Ascending aorta (tissue), 2 donors: ENCODE data around the gene ADGRB3. TPM values are rescaled to one million over a fixed set of nuclear protein-coding genes. Genes with fewer than 3 reads are reported as not detected.

ENCODE experiments used
- DNase-seq, 2 donors: peaks; one replicate each; pipeline ENCODE4 v3.0.0-alpha.2; 2019; ENCODE audit warnings: low spot score in 2 of 2
- H3K27ac ChIP-seq, 2 donors: fragments of 200-600 bp; sonication (generic); one replicate each; pipeline ENCODE4 v1.5.1; 2016 to 2017; ENCODE audit warnings: mild to moderate bottlenecking in 1 of 2
- H3K27me3 ChIP-seq: fragments of 200-600 bp; sonication (generic); one replicate; pipeline ENCODE4 v1.5.1; 2017
- H3K36me3 ChIP-seq, 2 donors: fragments of 200-600 bp; sonication (generic); one replicate each; pipeline ENCODE4 v1.5.1; 2016
- H3K4me1 ChIP-seq, 2 donors: fragments of 200-600 bp; sonication (generic); one replicate each; pipeline ENCODE4 v1.5.1; 2016 to 2017; ENCODE audit warnings: mild to moderate bottlenecking in 1 of 2
- H3K4me3 ChIP-seq, 2 donors: fragments of 200-600 bp; sonication (generic); one replicate each; pipeline ENCODE4 v1.5.1; 2016 to 2017; ENCODE audit warnings: mild to moderate bottlenecking in 1 of 2
- H3K9me3 ChIP-seq, 2 donors: fragments of 200-600 bp; sonication (generic); one replicate each; pipeline ENCODE4 v1.5.1; 2016
- intact Hi-C: fragments of 100-400 bp; cut with DNase I; formaldehyde crosslinking; loops from one replicate; pipeline ENCODE4 v1.15.1; 2023
- total RNA-seq: library from RNA; depleted of rRNA; stranded (reverse); fragments of >200 nt; gene quantifications from one replicate; pipeline ENCODE4 v1.1.0, GENCODE V29; 2016
- TF ChIP-seq, protein P1 (sequence below), 3 experiments: fragments of 200-600 bp in 2 of 3; fragments of 450-650 bp in 1 of 3; sonication (generic) in 2 of 3; IDR thresholded peaks; one replicate each; pipeline ENCODE4 v1.5.1; 2016 to 2019; ENCODE audit warnings: antibody characterized with exemption in 3 of 3, mild to moderate bottlenecking in 1 of 3, moderate library complexity in 1 of 3

Gene ADGRB3
- total RNA-seq, 1 donor from 2014 or later = 4.4 TPM

- Histone ChIP-seq H3K9me3 (no peaks in the 10 kb centered on the region), H3K27ac (no peak overlapping the region), H3K36me3 (no peaks in the 10 kb centered on the region), H3K27me3 (no peaks in the 10 kb centered on the region), H3K4me3 (no peak overlapping the region), H3K4me1 (no peaks in the 10 kb centered on the region)
- no peak for DNase-seq
- TF ChIP-seq, protein P1, sequence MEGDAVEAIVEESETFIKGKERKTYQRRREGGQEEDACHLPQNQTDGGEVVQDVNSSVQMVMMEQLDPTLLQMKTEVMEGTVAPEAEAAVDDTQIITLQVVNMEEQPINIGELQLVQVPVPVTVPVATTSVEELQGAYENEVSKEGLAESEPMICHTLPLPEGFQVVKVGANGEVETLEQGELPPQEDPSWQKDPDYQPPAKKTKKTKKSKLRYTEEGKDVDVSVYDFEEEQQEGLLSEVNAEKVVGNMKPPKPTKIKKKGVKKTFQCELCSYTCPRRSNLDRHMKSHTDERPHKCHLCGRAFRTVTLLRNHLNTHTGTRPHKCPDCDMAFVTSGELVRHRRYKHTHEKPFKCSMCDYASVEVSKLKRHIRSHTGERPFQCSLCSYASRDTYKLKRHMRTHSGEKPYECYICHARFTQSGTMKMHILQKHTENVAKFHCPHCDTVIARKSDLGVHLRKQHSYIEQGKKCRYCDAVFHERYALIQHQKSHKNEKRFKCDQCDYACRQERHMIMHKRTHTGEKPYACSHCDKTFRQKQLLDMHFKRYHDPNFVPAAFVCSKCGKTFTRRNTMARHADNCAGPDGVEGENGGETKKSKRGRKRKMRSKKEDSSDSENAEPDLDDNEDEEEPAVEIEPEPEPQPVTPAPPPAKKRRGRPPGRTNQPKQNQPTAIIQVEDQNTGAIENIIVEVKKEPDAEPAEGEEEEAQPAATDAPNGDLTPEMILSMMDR (IDR thresholded peaks at IDR 0.05) = no peak
- intact Hi-C loops = no loop called here
Measured at GRCh38 chr6:68722891-68723527, 87.9 kb downstream of the ADGRB3 start.

- no peak for DNase-seq
- H3K9me3 ChIP-seq = no peaks in the 10 kb centered on the region
- intact Hi-C loops = no loop called here
- no peak overlapping the region for H3K27ac ChIP-seq
- no peaks in the 10 kb centered on the region for H3K36me3 ChIP-seq
- TF ChIP-seq, protein P1 (IDR thresholded peaks at IDR 0.05) = no peak
- no peaks in the 10 kb centered on the region for H3K4me1 ChIP-seq
- no peaks in the 10 kb centered on the region for H3K27me3 ChIP-seq
- no peak overlapping the region for H3K4me3 ChIP-seq
Measured at GRCh38 chr6:68724060-68724459, 89.0 kb downstream of the ADGRB3 start.

GRCh38 chr6:68726337-68726736, 91.3 kb downstream of the ADGRB3 start:
- Histone ChIP-seq H3K4me3 (no peak overlapping the region), H3K27me3 (no peaks in the 10 kb centered on the region), H3K36me3 (no peaks in the 10 kb centered on the region), H3K9me3 (no peaks in the 10 kb centered on the region), H3K4me1 (no peaks in the 10 kb centered on the region), H3K27ac (no peak overlapping the region)
- intact Hi-C loops = no loop called here
- DNase-seq = no peak
- TF ChIP-seq, protein P1 (IDR thresholded peaks at IDR 0.05) = no peak

DNA sequence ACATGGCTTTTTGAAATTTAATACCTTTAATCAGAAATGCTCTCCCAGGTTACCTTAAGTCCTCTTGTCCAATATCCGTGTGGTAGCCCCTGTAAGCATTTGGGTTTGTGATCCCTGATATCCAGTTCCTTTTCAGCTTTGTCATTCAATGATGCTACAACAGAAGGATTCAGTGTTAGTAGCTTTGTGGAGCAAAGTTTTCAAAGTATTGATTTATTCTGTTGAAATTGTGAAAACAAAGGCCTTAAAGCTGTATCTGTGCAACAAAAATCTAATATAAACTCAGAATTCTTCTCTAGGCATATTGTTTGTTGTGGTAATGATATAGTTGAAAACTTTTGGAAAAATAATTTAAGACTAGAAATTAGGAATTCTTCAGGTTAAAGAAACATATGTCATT, 91.9 kb downstream of the ADGRB3 start:
- no peak overlapping the region for H3K27ac ChIP-seq
- TF ChIP-seq, protein P1 (IDR thresholded peaks at IDR 0.05) = no peak
- H3K4me1 ChIP-seq = no peaks in the 10 kb centered on the region
- H3K9me3 ChIP-seq = no peaks in the 10 kb centered on the region
- no peak overlapping the region for H3K4me3 ChIP-seq
- no peaks in the 10 kb centered on the region for H3K36me3 ChIP-seq
- no peak for DNase-seq
- intact Hi-C loops = no loop called here
- H3K27me3 ChIP-seq = no peaks in the 10 kb centered on the region

GRCh38 chr6:68727699-68728098, 92.6 kb downstream of the ADGRB3 start:
- DNase-seq = no peak
- Histone ChIP-seq H3K27me3 (no peaks in the 10 kb centered on the region), H3K4me3 (no peak overlapping the region), H3K9me3 (no peaks in the 10 kb centered on the region), H3K27ac (no peak overlapping the region), H3K4me1 (no peaks in the 10 kb centered on the region), H3K36me3 (no peaks in the 10 kb centered on the region)
- intact Hi-C loops = no loop called here
- TF ChIP-seq, protein P1 (IDR thresholded peaks at IDR 0.05) = no peak
